Activated T-cell treated with anti-CD3 and anti-CD28 coated beads for 48 hours (primary cell): ENCODE data around the gene PRXL2C.
"Not testable (repeated sequence)": the region's sequence is repeated elsewhere in the genome, so short reads cannot be mapped to it uniquely, and the experiment has no call there.

Experiments
- DNase-seq: peaks from one replicate; pipeline ENCODE4 v3.0.0-alpha.2; 2020; ENCODE audit warnings: low read depth

The PRXL2C gene

GRCh38 chr9:96649620-96650324 lies 5.3 kb downstream of the PRXL2C start:
- no peak for DNase-seq

DNA sequence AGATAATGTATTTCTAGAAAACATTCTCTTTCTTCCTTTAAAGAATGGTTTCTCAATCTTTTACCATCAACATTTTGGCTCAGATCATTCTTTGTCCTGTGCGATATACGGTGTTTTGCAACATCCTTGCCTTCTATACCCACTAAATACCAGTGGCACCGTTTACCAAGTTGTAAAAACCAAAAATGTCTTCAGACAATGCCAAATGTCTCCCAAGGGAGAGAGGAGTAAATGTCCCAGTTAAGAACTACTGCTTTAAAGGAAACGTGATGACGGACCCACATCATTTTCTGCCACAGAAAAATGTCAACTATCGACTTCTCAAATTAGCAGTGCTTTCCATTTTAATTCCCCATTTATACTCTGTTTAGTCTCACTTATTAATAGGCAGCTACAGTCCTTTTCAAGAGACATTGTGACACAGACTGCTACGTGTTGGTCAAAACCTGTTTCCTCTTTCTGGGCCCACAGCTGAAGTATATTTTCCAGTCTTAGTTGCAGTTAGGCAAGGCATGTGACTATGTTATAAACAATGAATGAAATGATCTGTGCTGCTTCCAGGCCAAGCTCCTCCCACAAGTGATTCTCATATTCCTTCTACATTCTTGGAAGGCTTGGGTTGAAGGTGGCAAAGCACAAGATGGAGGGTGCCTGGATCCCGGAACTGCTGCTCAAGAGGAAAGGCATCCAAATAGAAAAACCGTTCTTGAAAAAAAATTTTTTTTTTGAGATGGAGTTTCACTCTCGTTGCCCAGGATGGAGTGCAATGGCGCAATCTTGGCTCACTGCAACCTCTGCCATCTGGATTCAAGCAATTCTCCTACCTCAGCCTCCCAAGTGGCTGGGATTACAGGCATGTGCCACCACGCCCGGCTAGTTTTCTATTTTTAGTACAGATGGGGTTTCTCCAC lies 8.8 kb downstream of the PRXL2C start:
- DNase-seq: no peak

- no peak for DNase-seq
Measured at GRCh38 chr9:96644137-96644536, 11.0 kb downstream of the PRXL2C start.

GRCh38 chr9:96641514-96641913 lies 13.6 kb downstream of the PRXL2C start:
- DNase-seq: no peak

- DNase-seq: no peak
Measured at GRCh38 chr9:96638606-96639364, 16.3 kb downstream of the PRXL2C start.

DNA sequence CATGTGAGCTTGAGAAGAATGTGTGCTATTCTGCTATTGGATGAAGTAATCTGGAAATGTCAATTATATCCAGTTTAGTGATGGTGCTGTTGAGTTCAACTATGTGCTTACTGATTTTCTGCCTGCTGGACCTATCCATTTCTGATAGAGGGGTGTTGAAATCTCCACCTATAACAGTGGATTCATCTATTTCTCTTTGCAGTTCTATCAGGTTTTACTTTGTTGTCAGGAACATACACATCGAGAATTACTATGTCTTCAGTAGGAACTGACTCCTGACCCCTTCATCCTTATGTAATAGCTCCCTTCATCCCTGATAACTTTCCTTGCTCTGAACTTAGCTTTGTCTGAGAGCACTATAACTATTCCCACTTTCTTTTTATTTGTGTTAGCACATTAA lies 18.7 kb downstream of the PRXL2C start:
- DNase-seq: no peak

GRCh38 chr9:96633579-96633978 lies 21.5 kb downstream of the PRXL2C start:
- DNase-seq: not testable (repeated sequence)

DNA sequence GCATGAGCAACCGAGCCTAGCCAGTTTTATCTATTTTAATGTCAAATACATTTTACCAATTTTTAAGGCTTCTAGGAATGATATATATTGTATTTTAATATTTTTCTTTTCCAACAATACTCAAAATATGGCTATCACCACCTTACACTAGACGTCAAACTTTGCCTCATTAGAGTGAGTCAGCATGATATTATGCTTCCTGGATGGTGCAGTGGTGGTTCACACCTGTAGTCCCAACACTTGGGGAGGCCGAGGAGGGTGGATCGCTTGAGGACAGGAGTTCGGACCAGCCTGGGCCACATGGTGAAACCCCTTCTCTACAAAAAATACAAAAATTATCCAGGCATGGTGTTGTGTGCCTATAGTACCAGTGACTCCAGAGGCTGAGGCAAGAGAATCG lies 28.2 kb downstream of the PRXL2C start:
- no peak for DNase-seq

GRCh38 chr9:96621618-96622017 lies 33.5 kb downstream of the PRXL2C start:
- no peak for DNase-seq

DNA sequence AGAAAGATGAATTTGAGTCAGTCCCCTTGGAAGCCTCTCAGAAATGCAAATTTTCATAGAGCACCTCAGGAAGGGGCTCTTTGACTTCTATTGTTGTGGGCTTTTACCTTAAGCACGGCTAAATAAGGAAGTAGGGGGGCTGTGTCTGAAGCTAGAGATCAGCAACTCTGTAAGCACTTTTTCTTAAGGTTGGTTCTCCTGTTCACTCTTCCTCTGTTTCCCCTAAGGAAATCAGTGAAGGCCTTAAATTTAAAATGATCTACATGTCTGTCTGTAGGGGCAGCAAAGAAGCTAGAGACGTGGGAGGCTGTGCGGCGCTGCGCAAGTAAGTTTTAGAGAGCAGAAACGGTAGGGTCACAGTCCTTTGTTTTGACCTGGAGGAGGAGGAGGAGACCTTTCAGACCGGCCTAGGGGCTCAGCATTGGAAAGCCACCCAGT lies 34.3 kb downstream of the PRXL2C start:
- no peak for DNase-seq

- DNase-seq: no peak
Measured at GRCh38 chr9:96620181-96620514, 35.0 kb downstream of the PRXL2C start.

- DNase-seq: peak; percentile 67
Measured at GRCh38 chr9:96619491-96620180, 35.5 kb downstream of the PRXL2C start, which contains the start of gene CDC14B. TSS of gene CDC14B (minus strand) at chr9:96619843. CDS start at chr9:96619378, 465 bp downstream.

DNA sequence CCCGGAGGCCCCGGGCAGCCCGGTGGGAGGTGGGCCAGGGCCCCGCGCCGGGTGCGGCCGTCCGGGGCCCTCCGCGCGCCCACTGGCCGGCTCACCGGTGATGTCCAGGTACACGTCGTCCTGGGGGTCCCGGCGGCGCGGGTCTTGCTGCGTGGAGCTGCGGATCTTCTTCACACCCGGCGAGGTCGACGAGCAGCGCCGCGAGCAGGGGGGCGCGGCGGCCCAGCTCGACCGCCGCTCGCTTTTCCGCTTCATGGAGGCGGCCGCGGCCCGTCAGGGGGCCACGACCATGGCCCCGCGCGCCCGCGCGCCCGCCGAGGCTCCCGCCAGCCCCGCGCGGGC lies 36.0 kb downstream of the PRXL2C start:
- DNase-seq: no peak

DNA sequence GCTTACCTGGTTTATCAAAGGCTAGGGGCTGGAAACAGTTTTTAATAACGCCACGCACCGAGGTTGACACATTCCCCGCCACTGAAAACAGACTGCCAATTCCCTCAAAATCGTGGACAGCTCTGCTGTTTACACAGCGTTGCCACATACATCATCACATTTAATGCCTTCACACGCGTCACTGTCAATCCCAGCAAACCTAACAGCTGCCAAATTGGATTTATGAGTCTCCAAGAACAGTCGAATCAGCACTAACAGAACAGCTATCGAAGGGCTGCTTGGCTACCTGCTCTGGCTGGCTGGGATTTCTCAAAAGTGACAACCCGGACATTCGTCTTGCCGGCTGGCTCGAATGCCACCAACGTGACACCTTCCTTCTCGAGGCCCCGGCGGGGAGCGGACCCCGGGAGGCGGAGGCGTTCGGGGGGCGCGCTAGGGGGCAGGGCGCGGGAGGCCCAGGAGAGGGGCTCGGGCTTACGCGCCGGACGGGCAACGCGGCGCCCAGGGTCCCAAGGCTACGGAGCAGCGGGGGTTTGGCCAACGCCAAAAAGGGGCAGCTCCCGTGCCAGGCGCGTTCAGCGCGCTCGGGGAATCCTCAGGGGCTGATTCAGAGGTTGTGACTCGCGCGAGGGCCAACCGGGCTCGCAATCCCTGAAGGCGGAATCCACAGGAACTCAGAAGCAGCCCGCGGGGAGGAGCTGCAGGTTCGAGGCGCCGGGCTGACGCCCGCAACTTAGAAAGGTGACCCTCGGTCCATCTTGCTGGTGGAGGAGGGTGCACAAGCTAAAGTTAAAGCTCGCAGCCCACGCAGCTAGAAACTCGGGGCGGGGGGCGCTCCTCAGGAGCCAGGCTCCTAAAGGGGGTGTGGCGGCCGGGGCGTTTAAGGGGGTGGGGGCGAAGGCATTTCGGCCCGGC lies 36.7 kb downstream of the PRXL2C start:
- DNase-seq: peak; percentile 8

DNA sequence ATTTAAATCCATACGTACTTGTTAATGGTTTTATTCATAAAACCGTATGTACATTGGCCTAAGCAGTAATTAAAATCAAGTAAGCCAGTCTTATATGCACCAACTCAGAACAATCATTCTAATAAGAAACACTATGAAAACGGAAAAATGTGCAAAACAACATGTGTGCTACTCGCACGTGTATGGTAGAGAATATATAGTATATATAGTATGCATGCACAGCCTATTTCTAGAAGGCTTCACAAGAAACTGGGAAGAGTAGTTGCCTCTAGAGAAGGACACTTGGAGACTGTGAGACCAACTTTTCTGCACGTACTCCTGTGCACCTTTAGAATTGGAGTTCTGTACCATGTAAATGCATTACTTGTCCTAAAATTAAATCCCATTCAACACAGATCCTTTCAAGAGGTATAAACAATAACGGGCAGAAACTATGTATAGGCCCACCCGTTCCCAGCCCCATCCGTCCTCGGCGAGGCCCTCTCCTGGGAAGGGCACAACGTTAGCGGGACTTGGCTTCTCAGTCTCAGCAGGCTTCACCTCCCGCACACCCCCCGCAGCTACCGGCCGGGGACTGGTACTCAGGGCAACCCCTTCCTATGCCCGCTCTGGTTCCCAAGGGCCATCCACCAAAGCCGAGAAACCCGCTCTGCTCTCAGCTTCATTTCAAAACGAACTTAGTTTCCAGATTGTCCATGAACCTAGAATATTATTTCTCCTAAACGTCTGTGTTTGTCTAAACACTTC lies 37.5 kb downstream of the PRXL2C start:
- DNase-seq: no peak

GRCh38 chr9:96616817-96617438 lies 38.2 kb downstream of the PRXL2C start:
- no peak for DNase-seq

DNA sequence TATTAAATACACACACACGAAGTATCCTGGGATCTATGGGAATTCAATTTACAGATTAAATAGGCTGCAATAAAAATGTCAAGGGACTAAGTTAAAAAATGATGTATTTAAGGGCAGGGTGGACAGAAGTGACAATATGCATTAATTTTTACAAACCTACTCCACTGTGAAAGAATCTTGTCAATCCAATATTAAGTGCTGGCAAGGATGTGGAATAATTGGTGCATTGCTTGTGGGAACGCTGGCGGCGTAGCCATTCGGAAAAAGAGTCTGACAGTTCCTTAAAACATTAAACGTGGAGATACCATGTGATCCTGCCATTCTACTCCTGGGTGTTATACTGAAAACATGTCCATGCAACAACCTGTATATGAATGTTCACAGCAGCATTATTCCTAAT lies 39.7 kb downstream of the PRXL2C start:
- no peak for DNase-seq

DNA sequence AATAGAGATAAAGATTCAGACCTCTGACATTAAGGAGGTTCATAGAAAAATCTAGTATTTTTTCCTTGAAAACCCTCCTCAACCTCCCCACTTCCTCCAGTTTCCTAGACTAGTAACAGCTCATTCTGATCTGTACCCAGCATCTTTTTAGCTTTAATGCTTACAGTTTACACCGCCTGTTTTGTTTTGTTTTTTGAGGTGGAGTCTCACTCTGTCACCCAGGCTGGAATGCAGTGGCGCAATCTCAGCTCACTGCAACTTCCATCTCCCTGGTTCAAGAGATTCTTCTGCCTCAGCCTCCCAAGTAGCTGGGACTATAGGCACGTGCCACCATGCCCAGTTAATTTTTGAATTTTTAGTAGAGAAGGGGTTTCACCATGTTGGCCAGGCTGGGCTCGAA lies 40.5 kb downstream of the PRXL2C start:
- not testable (repeated sequence) for DNase-seq

GRCh38 chr9:96612966-96613589 lies 42.0 kb downstream of the PRXL2C start:
- DNase-seq: no peak
